GM23248 (cell line): ENCODE data around the gene LGALS1.
"Not testable (repeated sequence)": the region's sequence is repeated elsewhere in the genome, so short reads cannot be mapped to it uniquely, and the experiment has no call there.

Source experiments
- EZH2 ChIP-seq: fragments of 200-600 bp; sonication (generic); IDR thresholded peaks from 2 replicates; pipeline ENCODE4 v1.6.1; 2018; ENCODE audit warnings: antibody characterized with exemption, mild to moderate bottlenecking; ENCODE audit not compliant: insufficient read depth, poor library complexity, severe bottlenecking
- EZH2phosphoT487 ChIP-seq: fragments of 200-600 bp; sonication (generic); IDR thresholded peaks from 2 replicates; pipeline ENCODE4 v1.6.1; 2018; ENCODE audit warnings: antibody characterized with exemption, moderate library complexity, mild to moderate bottlenecking, low read depth; ENCODE audit not compliant: insufficient read depth

- not testable (repeated sequence) for TF ChIP-seq EZH2, EZH2phosphoT487
These were observed 41.8 kb downstream of the LGALS1 start for GRCh38 chr22:37717235-37717634.
